Right renal pelvis (tissue), 4 donors: Measurements from ENCODE around the gene TMEM218. TPM values are rescaled to one million over a fixed set of nuclear protein-coding genes. Genes with fewer than 3 reads are reported as not detected.

Experiments used
- DNase-seq, 4 donors: peaks; one replicate each; pipeline ENCODE4 v3.0.0-alpha.2; 2013; ENCODE audit warnings: low read depth in 4 of 4, low spot score in 3 of 4, missing footprints in 1 of 4
- polyA plus RNA-seq, 4 donors: library from polyadenylated mRNA; unstranded; fragments of 120-200 nt; gene quantifications; one replicate each; pipeline ENCODE4 v1.2.1, GENCODE V29; 2013; ENCODE audit not compliant: insufficient read length in 4 of 4

Gene TMEM218
- polyA plus RNA-seq, 4 donors, result 49.1 to 57.3 (median 51.5) TPM

- DNase-seq, result no peak
Observed at GRCh38 chr11:125078516-125079140, 32.8 kb downstream of the TMEM218 start.

- DNase-seq, result no peak
Observed at GRCh38 chr11:125078016-125078415, 33.4 kb downstream of the TMEM218 start.

DNA sequence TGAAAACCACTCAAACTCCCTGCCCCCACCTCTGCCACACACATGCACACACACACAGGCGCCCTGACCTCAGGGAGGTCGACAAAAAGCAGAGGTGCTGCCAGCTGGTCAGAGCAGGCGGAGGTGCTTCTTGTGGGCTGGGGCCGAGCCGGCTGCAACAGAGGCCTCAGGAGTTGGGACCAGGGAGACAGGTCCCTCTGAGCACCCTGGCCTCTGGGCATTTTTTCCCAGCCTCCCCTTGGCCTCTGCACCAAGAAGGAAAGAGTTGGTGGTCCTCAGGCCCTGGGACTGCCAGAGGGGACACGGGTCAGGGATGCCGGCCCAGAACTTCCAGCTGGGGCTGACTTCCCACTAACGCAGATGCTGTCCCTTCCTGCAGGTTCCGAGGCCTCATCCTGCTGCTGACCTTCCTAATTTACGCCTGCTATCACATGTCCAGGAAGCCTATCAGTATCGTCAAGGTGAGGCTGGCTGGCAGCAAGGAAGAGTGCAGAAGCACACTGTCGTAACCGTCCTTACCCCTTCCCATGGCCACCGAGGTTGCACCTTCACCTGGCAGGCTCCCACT is 35.0 kb downstream of the TMEM218 start:
- DNase-seq, result no peak

GRCh38 chr11:125075900-125076317 is 35.5 kb downstream of the TMEM218 start:
- DNase-seq, result no peak

DNA sequence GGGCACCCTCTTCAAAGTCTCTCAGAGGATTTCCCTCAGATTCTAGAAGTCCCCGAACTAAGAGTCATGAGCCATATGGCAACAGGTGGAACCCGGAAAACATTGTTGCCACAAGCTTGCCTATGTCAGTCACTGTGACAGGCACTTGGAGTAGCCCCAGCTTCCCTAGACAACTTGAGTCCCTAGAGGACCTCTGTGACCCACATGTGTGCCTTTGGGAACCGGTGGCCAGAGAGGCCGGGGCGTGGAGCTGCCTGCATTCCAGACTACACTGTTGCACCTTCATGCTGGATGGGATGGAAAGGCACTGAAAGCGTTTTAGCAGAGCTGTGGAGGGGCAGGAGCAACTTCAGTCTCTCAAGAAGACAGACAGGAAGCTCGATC is 36.2 kb downstream of the TMEM218 start:
- DNase-seq, result no peak

- no peak for DNase-seq
Observed at GRCh38 chr11:125074511-125075241, 36.8 kb downstream of the TMEM218 start.

DNA sequence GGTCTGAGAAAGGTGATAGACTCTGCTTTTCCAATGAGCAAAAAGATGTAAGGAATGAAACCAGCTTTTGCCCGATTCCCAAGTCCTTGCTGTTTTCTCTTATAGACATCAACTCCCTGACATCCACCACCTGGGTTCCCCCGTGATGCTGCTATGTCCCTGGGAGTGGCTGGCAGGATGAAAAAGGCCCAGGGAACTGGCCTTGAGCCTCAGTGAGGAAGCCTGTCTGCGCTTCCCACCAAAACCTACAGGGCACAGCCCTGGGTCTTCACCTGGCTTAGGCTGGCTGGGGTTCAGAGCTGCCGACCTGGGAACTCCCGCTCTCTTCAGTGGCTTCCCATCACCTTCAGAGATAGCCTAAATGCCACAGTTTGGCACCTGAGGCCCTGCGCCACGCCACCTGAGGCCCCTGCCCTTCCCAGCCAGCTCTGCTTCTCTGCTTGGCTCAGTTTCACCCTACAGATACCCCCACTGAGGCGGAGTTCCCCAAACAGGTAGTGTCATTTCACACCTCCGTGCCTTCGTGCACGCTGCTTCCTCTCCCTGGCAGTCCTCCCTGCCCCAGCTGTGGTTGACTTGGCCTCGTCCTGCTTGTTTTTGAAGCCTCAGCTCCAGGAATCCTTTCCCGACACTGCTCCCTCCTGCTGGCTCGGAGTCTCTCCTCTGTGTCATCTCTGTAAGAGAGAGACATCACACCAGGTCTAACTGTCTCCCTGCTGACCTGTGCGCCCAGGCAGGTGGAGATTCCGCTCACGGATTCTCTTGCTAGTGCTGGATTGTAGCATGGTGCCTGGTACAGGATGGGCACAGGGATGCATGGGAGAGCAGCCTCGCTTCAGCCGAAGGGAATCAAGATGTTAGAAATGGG is 37.6 kb downstream of the TMEM218 start:
- no peak for DNase-seq

- no peak for DNase-seq
Observed at GRCh38 chr11:125072961-125073590, 38.4 kb downstream of the TMEM218 start.

DNA sequence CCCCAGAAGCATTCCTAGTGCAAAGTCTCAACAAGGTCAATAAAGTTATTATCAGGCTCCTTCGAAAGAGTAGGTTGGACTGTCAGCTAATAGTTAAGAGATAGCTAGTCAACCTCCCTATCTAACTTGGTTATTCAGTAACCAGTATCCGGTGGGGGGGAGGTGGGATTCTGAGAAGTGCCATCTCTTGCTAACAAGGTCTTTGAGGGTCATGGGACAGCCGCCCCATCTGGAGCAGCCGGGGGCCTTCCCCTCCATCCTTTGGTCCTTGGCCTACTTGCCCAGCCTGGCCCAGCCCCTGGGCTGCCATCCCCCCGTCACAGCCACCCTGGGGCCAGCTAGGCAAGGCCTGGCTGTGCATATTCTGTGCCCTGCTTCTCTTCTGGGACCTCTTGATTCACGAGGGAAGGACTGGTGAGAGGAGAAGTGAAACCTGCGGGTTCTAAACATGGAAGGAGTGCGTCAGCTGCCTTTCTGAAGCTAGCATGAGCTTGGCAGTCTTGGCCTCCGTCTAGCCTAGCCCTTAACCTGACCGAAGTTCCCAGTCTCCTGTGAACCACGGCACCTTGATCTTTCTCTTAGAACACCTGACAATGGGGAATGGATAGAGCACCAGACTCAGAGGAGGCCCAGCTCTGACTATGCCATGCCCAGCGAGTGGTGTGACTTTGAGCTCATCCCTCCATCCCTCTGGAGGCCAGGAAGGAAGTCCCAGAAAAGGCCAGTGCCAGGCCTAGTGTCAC is 39.0 kb downstream of the TMEM218 start:
- no peak for DNase-seq

GRCh38 chr11:125071846-125072217 is 39.6 kb downstream of the TMEM218 start:
- no peak for DNase-seq

DNA sequence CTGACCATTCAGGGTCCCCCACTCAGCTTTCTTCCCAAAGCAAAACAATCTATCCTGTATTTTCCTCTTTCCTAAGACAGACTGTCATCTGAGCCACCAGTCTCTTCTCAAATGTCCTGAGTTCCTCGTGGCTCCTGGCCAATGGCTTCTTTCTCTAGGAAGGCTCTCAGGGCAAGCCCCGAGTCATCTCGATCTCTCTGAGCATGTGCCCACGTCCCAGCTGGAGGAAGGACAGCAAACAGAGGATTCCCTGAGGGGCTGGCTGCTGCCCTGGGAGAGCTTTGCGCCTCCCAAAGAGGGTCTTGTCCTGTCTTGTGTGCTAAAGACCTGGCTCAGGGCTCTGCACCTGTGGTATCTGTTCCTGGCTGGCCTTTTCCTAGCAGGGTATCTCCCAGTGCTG is 40.0 kb downstream of the TMEM218 start:
- no peak for DNase-seq

DNA sequence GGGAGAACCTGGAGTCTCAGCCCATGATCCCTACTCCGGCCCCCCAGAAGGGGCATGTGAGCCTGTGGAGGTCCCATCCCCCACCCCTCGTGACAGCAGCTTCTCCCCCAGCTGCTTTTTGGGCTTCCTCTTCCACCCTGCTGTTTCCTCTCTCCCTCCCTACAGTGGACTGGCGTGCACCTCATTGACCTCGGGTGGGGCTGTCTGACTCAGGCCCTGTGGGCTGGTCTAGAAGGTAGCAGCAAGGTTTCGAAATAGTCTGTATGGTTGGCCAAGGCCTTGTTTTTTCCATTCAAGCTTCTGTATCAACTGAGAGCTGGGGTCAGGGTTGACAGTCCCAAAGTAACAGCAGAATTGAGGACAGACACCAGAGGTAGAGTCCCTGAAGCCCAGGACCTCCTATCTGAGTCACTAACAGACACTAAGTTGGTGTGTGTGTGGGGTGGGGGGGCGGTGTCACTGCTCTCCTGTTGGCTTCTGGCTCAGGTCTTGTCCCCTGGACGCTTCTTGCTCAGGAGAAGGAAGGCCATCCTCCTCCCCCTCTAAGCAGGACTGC is 40.6 kb downstream of the TMEM218 start:
- DNase-seq, result no peak

DNA sequence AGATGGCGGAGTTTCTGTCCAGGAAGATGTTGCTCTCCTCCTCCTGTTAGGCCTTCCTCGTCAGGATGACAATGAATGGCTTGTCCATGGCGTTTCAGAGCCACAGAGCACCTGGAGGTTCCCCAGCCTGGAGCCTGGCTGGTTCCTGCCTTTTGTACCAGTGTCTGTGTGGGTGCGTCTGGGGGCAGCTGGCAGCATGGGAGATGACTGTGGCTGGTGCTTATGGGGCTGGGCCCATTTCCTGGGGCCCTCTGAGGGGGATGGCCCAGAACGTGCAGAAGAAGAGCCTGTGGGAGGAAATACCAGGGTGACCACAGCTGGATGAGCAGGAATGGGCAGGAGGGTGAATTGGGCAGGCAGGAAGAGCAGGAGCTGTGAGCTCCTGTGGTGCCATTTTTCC is 41.6 kb downstream of the TMEM218 start:
- no peak for DNase-seq

DNA sequence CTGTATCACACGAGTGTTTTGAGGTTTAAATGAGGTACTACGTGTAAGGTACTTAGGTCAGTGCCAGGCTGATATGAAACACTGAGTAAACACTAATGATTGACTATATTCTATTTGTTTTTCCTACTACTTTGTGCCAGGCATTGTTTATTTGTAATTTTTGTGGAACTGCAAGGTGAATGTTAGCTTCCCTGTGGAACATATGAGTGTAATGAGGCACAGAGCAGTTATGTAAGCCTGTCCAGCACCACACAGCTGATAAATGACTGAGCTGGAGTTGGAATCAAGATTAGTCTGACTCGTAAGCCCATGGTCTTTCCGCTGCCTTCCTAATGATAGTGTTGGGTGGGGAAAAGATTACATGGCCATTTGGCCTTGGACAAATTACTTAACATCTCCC is 42.4 kb downstream of the TMEM218 start:
- DNase-seq, result no peak

GRCh38 chr11:125068368-125068767 is 43.1 kb downstream of the TMEM218 start:
- DNase-seq, result no peak

DNA sequence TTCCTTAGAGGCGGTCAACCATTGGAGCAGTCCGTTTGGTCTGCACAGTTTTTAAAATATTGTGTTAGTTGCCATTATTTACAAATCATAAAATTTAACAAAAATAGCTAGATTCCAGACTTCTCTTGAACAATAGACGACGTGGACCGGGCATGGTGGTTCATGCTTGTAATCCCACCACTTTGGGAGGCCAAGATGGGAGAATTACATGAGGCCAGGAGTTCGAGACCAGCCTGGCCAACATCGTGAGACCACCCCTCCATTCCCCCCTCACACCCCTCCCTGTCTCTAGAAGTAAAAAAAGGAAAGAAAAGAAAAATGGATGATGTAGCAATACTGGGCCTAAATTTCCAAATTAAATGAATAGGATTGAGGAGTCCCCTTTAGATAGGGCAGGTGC is 47.4 kb downstream of the TMEM218 start:
- no peak for DNase-seq

DNA sequence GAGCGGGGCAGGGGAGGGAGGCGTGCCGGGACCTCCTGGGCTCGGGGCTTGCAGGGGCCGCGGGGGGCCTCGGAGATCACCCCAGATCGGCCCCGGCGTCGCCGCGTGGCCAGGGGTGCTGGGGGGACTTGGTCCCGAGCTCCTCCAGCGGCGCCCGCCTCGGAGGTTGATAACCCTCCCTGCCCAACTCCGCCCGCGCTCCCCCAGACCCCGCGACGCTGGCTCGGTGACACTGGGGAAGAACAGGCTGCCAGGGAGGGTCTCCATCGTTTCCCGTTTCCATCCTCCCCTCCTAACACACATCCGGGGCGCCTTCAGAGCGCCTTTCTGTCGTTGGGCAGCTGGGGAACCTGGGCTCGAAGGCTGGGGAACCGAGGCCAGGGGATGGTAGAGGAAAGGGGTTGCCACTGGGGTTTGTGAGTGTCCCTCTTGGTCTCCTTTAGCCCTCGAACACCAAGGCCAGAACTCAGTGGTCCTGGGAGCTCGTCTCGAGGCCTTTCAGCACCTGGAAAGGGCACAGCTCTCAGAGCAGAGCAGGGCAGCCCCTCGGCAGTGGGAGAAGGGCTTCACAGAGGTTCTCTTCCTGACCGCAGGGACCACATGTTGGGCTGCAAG is 47.9 kb downstream of the TMEM218 start:
- DNase-seq, result no peak

GRCh38 chr11:125062931-125063428 is 48.4 kb downstream of the TMEM218 start, which contains the start of gene SLC37A2:
Gene SLC37A2, plus strand, starts transcription at chr11:125063305. Its CDS starts 63 bp downstream, at chr11:125063368.
- peak in 3 of 4 donors; percentile 20 to 57 (median 20) for DNase-seq
